Activated B cell treated with CpG ODN at 0.5 μM for 24 hours (primary cell): ENCODE measurements around the gene CFAP300. TPM values are rescaled to one million over a fixed set of nuclear protein-coding genes. Genes with fewer than 3 reads are reported as not detected.

Experiments
- ATAC-seq: fragments of 200-7000 bp; cut with Tn5 transposase; one replicate; pipeline ENCODE4 v1.10.0; 2021; ENCODE audit warnings: low read depth, mild to moderate bottlenecking, moderate library complexity
- CTCF ChIA-PET: fragments of 350-600 bp; sonication (Branson Sonifier 250); formaldehyde crosslinking; loops from one replicate; lab custom pipeline; 2021; ENCODE audit warnings: antibody characterized with exemption; lab: Charles Lee
- POLR2A ChIA-PET: fragments of 350-600 bp; sonication (Branson Sonifier 250); formaldehyde crosslinking; loops from one replicate; lab custom pipeline; 2021; ENCODE audit warnings: antibody characterized with exemption; lab: Charles Lee
- DNase-seq: peaks from one replicate; pipeline ENCODE4 v3.0.0; 2022
- H3K27ac Mint-ChIP-seq: one replicate; pipeline ENCODE4 v1.8.0; 2020; ENCODE audit warnings: mixed read lengths
- H3K27me3 Mint-ChIP-seq: one replicate; pipeline ENCODE4 v1.8.0; 2021; ENCODE audit warnings: mixed read lengths
- H3K36me3 Mint-ChIP-seq: one replicate; pipeline ENCODE4 v1.8.0; 2021; ENCODE audit warnings: low read depth, mixed read lengths
- H3K4me1 Mint-ChIP-seq: one replicate; pipeline ENCODE4 v1.8.0; 2021; ENCODE audit warnings: mixed read lengths
- H3K4me3 Mint-ChIP-seq: one replicate; pipeline ENCODE4 v1.8.0; 2020; ENCODE audit warnings: mild to moderate bottlenecking, mixed read lengths
- H3K9me3 Mint-ChIP-seq: one replicate; pipeline ENCODE4 v1.8.0; 2020; ENCODE audit warnings: mixed read lengths
- CTCF ChIP-seq: fragments of 200-600 bp; IDR thresholded peaks from one replicate; pipeline ENCODE4 v1.8.0; 2022; ENCODE audit warnings: antibody characterized with exemption, mild to moderate bottlenecking
- intact Hi-C: fragments of 100-400 bp; cut with micrococcal nuclease; formaldehyde crosslinking; loops from one replicate; pipeline ENCODE4 v1.15.1; 2024
- total RNA-seq: library from RNA; stranded (reverse); gene quantifications from 2 replicates; pipeline ENCODE4 v1.2.3, GENCODE V29; 2022

CFAP300 gene
- total RNA-seq, 1 donor from 2014 or later: not detected

- intact Hi-C loops: no loop called here
- ChIA-PET CTCF (no interaction called here), POLR2A (no interaction called here)
- Mint-ChIP-seq H3K27me3 (no peaks in the 10 kb centered on the region), H3K9me3 (peaks cover 20% of the 10 kb centered on the region), H3K4me3 (no peak overlapping the region), H3K4me1 (no peaks in the 10 kb centered on the region), H3K27ac (no peak overlapping the region), H3K36me3 (no peaks in the 10 kb centered on the region)
- DNase-seq (no peak), ATAC-seq (no peak)
- no peak for TF ChIP-seq CTCF
These were observed 23.5 kb downstream of the CFAP300 start for GRCh38 chr11:102070766-102071165.

GRCh38 chr11:102071497-102072472 is 24.5 kb downstream of the CFAP300 start:
- Mint-ChIP-seq H3K4me1 (no peaks in the 10 kb centered on the region), H3K36me3 (no peaks in the 10 kb centered on the region), H3K4me3 (no peak overlapping the region), H3K27me3 (peaks cover 2% of the 10 kb centered on the region), H3K9me3 (peaks cover 20% of the 10 kb centered on the region), H3K27ac (no peak overlapping the region)
- no peak for ATAC-seq
- CTCF ChIA-PET: no interaction called here
- no peak for DNase-seq
- no peak for TF ChIP-seq CTCF
- intact Hi-C loops: no loop called here
- POLR2A ChIA-PET: no interaction called here

- no peak overlapping the region for H3K27ac Mint-ChIP-seq
- peaks cover 2% of the 10 kb centered on the region for H3K27me3 Mint-ChIP-seq
- H3K36me3 Mint-ChIP-seq: no peaks in the 10 kb centered on the region
- intact Hi-C loops: no loop called here
- no peak overlapping the region for H3K4me3 Mint-ChIP-seq
- TF ChIP-seq CTCF: no peak
- peaks cover 20% of the 10 kb centered on the region for H3K9me3 Mint-ChIP-seq
- ChIA-PET CTCF (no interaction called here), POLR2A (no interaction called here)
- no peaks in the 10 kb centered on the region for H3K4me1 Mint-ChIP-seq
- ATAC-seq: no peak
- DNase-seq: no peak
These were observed 26.0 kb downstream of the CFAP300 start for GRCh38 chr11:102073253-102073652.

GRCh38 chr11:102079625-102080024 is 32.4 kb downstream of the CFAP300 start:
- intact Hi-C loops: no loop called here
- CTCF ChIA-PET: no interaction called here
- H3K9me3 Mint-ChIP-seq: no peaks in the 10 kb centered on the region
- H3K27me3 Mint-ChIP-seq: peaks cover 5% of the 10 kb centered on the region
- no peak for TF ChIP-seq CTCF
- H3K4me3 Mint-ChIP-seq: no peak overlapping the region
- DNase-seq (no peak), ATAC-seq (no peak)
- no peaks in the 10 kb centered on the region for H3K36me3 Mint-ChIP-seq
- no peak overlapping the region for H3K27ac Mint-ChIP-seq
- POLR2A ChIA-PET: no interaction called here
- H3K4me1 Mint-ChIP-seq: no peaks in the 10 kb centered on the region

GRCh38 chr11:102081313-102081712 is 34.1 kb downstream of the CFAP300 start:
- intact Hi-C loops: no loop called here
- TF ChIP-seq CTCF: no peak
- ATAC-seq (no peak), DNase-seq (no peak)
- Mint-ChIP-seq H3K27me3 (peaks cover 3% of the 10 kb centered on the region), H3K4me3 (no peak overlapping the region), H3K4me1 (no peaks in the 10 kb centered on the region), H3K27ac (no peak overlapping the region), H3K9me3 (no peaks in the 10 kb centered on the region), H3K36me3 (no peaks in the 10 kb centered on the region)
- CTCF ChIA-PET: no interaction called here
- POLR2A ChIA-PET: no interaction called here
